ENCODE results near the gene VASH2.
A peak's percentile ranks its signal among the peaks of the same experiment; 100 is the strongest.

The VASH2 gene

GRCh38 chr1:213003256-213003655 lies 52.9 kb downstream of the VASH2 start:
- DNase-seq: no peak
- Histone ChIP-seq H3K27ac (ENCODE audit: low read length, poor library complexity, severe bottlenecking) (no peak overlapping the region), H3K79me1 (replicated peaks; ENCODE audit: low read length, poor library complexity, severe bottlenecking) (peaks cover 3% of the 10 kb centered on the region), H3K4me2 (ENCODE audit: low read length, poor library complexity, severe bottlenecking) (no peak overlapping the region), H3K4ac (ENCODE audit: low read depth in 1 of 2, low read length in 2 of 2) (no peak overlapping the region), H3K27me3 (ENCODE audit: control insufficient read depth in 1 of 2, insufficient read depth in 1 of 2, low read length in 2 of 2) (no peaks in the 10 kb centered on the region), H2BK12ac (ENCODE audit: low read length in 2 of 2) (no peak overlapping the region), H2BK120ac (ENCODE audit: low read depth, low read length) (no peak overlapping the region), H2AFZ (ENCODE audit: low read depth, low read length) (no peak overlapping the region), H3K18ac (ENCODE audit: low read depth in 1 of 2, low read length in 2 of 2) (no peak overlapping the region), H3K36me3 (ENCODE audit: control insufficient read depth in 1 of 2, insufficient read depth in 2 of 2, low read depth in 1 of 2, low read length in 2 of 2) (peaks cover 4 to 84% of the 10 kb centered on the region in 2 experiments), H3K23ac (ENCODE audit: low read length in 2 of 2) (no peak overlapping the region), H3K4me3 (ENCODE audit: insufficient read depth in 1 of 2, low read depth in 1 of 2, low read length in 2 of 2) (no peak overlapping the region), H2BK5ac (ENCODE audit: low read depth, low read length, poor library complexity, severe bottlenecking) (no peak overlapping the region), H2AK5ac (ENCODE audit: low read length, severe bottlenecking) (no peak overlapping the region), H4K8ac (ENCODE audit: low read length) (no peak overlapping the region), H3K9me3 (ENCODE audit: control insufficient read depth, low read length) (no peaks in the 10 kb centered on the region), H4K91ac (ENCODE audit: low read length) (no peak overlapping the region), H3K4me1 (ENCODE audit: control insufficient read depth, insufficient read depth, low read depth, low read length) (no peaks in the 10 kb centered on the region), H3K9ac (ENCODE audit: low read length) (no peak overlapping the region), H3K14ac (ENCODE audit: low read length in 2 of 2) (no peak overlapping the region), H2BK15ac (ENCODE audit: low read depth, poor library complexity, severe bottlenecking) (no peak overlapping the region)
- WGBS: 100% methylated on average over 1 of the region's 3 CpGs

DNA sequence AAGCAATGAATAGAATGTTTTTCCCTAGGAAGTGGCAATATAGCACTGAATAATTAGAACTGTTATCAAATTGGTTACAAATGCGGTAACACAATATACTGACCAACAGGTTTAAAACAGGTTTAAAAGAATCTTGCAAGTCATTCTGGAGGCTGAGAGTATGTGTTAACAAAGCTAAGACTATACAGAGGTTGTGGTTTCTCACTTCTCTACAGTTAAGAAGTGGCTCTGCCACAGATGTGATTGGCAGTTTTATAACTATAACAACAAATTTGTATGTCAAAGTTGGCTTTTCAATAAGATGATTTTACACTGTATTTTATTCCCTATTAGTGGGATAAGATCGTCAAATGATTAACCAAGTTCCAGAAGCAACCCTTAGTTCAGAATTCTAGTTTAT lies 58.2 kb downstream of the VASH2 start:
- Histone ChIP-seq H2BK5ac (ENCODE audit: low read depth, low read length, poor library complexity, severe bottlenecking) (no peak overlapping the region), H3K4me3 (ENCODE audit: insufficient read depth in 1 of 2, low read depth in 1 of 2, low read length in 2 of 2) (no peak overlapping the region), H2BK15ac (ENCODE audit: low read depth, poor library complexity, severe bottlenecking) (no peak overlapping the region), H3K4ac (ENCODE audit: low read depth in 1 of 2, low read length in 2 of 2) (no peak overlapping the region), H2BK120ac (ENCODE audit: low read depth, low read length) (no peak overlapping the region), H2AFZ (ENCODE audit: low read depth, low read length) (no peak overlapping the region), H3K23ac (ENCODE audit: low read length in 2 of 2) (no peak overlapping the region), H3K27me3 (ENCODE audit: control insufficient read depth in 1 of 2, insufficient read depth in 1 of 2, low read length in 2 of 2) (no peaks in the 10 kb centered on the region), H3K36me3 (ENCODE audit: control insufficient read depth in 1 of 2, insufficient read depth in 2 of 2, low read depth in 1 of 2, low read length in 2 of 2) (peaks cover 0 to 79% of the 10 kb centered on the region in 2 experiments), H3K9ac (ENCODE audit: low read length) (no peak overlapping the region), H4K8ac (ENCODE audit: low read length) (no peak overlapping the region), H2BK12ac (ENCODE audit: low read length in 2 of 2) (no peak overlapping the region), H3K4me1 (ENCODE audit: control insufficient read depth, insufficient read depth, low read depth, low read length) (no peaks in the 10 kb centered on the region), H3K79me1 (replicated peaks; ENCODE audit: low read length, poor library complexity, severe bottlenecking) (peaks cover 10% of the 10 kb centered on the region), H3K18ac (ENCODE audit: low read depth in 1 of 2, low read length in 2 of 2) (no peak overlapping the region), H3K27ac (ENCODE audit: low read length, poor library complexity, severe bottlenecking) (no peak overlapping the region), H3K4me2 (ENCODE audit: low read length, poor library complexity, severe bottlenecking) (no peak overlapping the region), H2AK5ac (ENCODE audit: low read length, severe bottlenecking) (no peak overlapping the region), H3K9me3 (ENCODE audit: control insufficient read depth, low read length) (no peaks in the 10 kb centered on the region), H3K14ac (ENCODE audit: low read length in 2 of 2) (no peak overlapping the region), H4K91ac (ENCODE audit: low read length) (no peak overlapping the region)
- no peak for DNase-seq
- WGBS: 100% methylated on average over 1 of the region's 2 CpGs

DNA sequence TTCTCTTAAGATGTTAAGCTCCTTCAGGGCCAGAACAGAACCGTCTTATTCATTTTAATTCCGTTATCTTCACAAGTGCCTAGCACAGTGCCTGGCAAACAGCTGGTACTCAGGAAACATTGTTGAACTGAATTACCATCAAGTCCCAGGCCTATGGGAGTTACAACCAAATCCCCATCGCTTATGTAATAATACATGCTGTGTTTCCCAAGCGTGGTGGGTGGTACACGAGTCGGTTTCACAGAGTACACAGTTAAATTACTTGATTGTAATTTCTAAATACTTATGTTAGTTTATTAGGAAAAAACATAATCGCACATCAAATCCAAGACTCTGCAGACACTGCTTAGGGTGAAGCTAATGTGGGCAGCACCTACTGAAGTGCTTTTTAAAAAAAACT lies 64.3 kb downstream of the VASH2 start:
- no peak overlapping the region for H2BK12ac ChIP-seq (ENCODE audit: low read length in 2 of 2)
- no peak overlapping the region for H2BK120ac ChIP-seq (ENCODE audit: low read depth, low read length)
- H2AK5ac ChIP-seq (ENCODE audit: low read length, severe bottlenecking): no peak overlapping the region
- H2BK5ac ChIP-seq (ENCODE audit: low read depth, low read length, poor library complexity, severe bottlenecking): no peak overlapping the region
- H3K18ac ChIP-seq (ENCODE audit: low read depth in 1 of 2, low read length in 2 of 2): no peak overlapping the region
- H3K27ac ChIP-seq (ENCODE audit: low read length, poor library complexity, severe bottlenecking): no peak overlapping the region
- WGBS: 71% methylated on average over 2 of the region's 7 CpGs
- no peak overlapping the region for H2BK15ac ChIP-seq (ENCODE audit: low read depth, poor library complexity, severe bottlenecking)
- DNase-seq: peak; percentile 47
- H2AFZ ChIP-seq (ENCODE audit: low read depth, low read length): no peak overlapping the region
- no peaks in the 10 kb centered on the region for H3K27me3 ChIP-seq (ENCODE audit: control insufficient read depth in 1 of 2, insufficient read depth in 1 of 2, low read length in 2 of 2)
- no peak overlapping the region for H4K91ac ChIP-seq (ENCODE audit: low read length)
- no peak overlapping the region for H4K8ac ChIP-seq (ENCODE audit: low read length)
- no peak overlapping the region for H3K14ac ChIP-seq (ENCODE audit: low read length in 2 of 2)
- peaks cover 10% of the 10 kb centered on the region for H3K79me1 ChIP-seq (replicated peaks; ENCODE audit: low read length, poor library complexity, severe bottlenecking)
- H3K4me3 ChIP-seq (ENCODE audit: insufficient read depth in 1 of 2, low read depth in 1 of 2, low read length in 2 of 2): peak overlapping the region; percentile 70 to 93
- H3K4me1 ChIP-seq (ENCODE audit: control insufficient read depth, insufficient read depth, low read depth, low read length): no peaks in the 10 kb centered on the region
- no peak overlapping the region for H3K4ac ChIP-seq (ENCODE audit: low read depth in 1 of 2, low read length in 2 of 2)
- peak overlapping the region; percentile 95 for H3K9ac ChIP-seq (ENCODE audit: low read length)
- H3K36me3 ChIP-seq (ENCODE audit: control insufficient read depth in 1 of 2, insufficient read depth in 2 of 2, low read depth in 1 of 2, low read length in 2 of 2): peaks cover 0 to 29% of the 10 kb centered on the region in 2 experiments
- H3K23ac ChIP-seq (ENCODE audit: low read length in 2 of 2): no peak overlapping the region
- peak overlapping the region; percentile 75 for H3K4me2 ChIP-seq (ENCODE audit: low read length, poor library complexity, severe bottlenecking)
- no peaks in the 10 kb centered on the region for H3K9me3 ChIP-seq (ENCODE audit: control insufficient read depth, low read length)

- H3K9ac ChIP-seq (ENCODE audit: low read length): peak within 1 kb of the TSS; percentile 95
- H2BK120ac ChIP-seq (ENCODE audit: low read depth, low read length): peak within 1 kb of the TSS; percentile 69
- H4K8ac ChIP-seq (ENCODE audit: low read length): peak within 1 kb of the TSS; percentile 87
- H3K4me2 ChIP-seq (ENCODE audit: low read length, poor library complexity, severe bottlenecking): peak within 1 kb of the TSS; percentile 75
- peaks cover 8% of the 10 kb centered on the region for H3K79me1 ChIP-seq (replicated peaks; ENCODE audit: low read length, poor library complexity, severe bottlenecking)
- DNase-seq: peak; percentile 98
- peak within 1 kb of the TSS in 1 of 2 experiments; percentile 87 for H3K14ac ChIP-seq (ENCODE audit: low read length in 2 of 2)
- no peaks in the 10 kb centered on the region for H3K27me3 ChIP-seq (ENCODE audit: control insufficient read depth in 1 of 2, insufficient read depth in 1 of 2, low read length in 2 of 2)
- H2BK12ac ChIP-seq (ENCODE audit: low read length in 2 of 2): peak within 1 kb of the TSS in 1 of 2 experiments; percentile 3
- peak within 1 kb of the TSS in 1 of 2 experiments; percentile 76 for H3K4ac ChIP-seq (ENCODE audit: low read depth in 1 of 2, low read length in 2 of 2)
- WGBS: under 1% methylated on average over 60 of the region's 66 CpGs
- H3K9me3 ChIP-seq (ENCODE audit: control insufficient read depth, low read length): no peaks in the 10 kb centered on the region
- H3K23ac ChIP-seq (ENCODE audit: low read length in 2 of 2): peak within 1 kb of the TSS in 1 of 2 experiments; percentile 46
- peaks cover 0 to 29% of the 10 kb centered on the region in 2 experiments for H3K36me3 ChIP-seq (ENCODE audit: control insufficient read depth in 1 of 2, insufficient read depth in 2 of 2, low read depth in 1 of 2, low read length in 2 of 2)
- H3K18ac ChIP-seq (ENCODE audit: low read depth in 1 of 2, low read length in 2 of 2): peak within 1 kb of the TSS; percentile 71 to 88
- H2BK5ac ChIP-seq (ENCODE audit: low read depth, low read length, poor library complexity, severe bottlenecking): peak within 1 kb of the TSS; percentile 11
- no peaks in the 10 kb centered on the region for H3K4me1 ChIP-seq (ENCODE audit: control insufficient read depth, insufficient read depth, low read depth, low read length)
- H3K4me3 ChIP-seq (ENCODE audit: insufficient read depth in 1 of 2, low read depth in 1 of 2, low read length in 2 of 2): peak within 1 kb of the TSS; percentile 70 to 93
- no peak within 1 kb of the TSS for H2AK5ac ChIP-seq (ENCODE audit: low read length, severe bottlenecking)
- peak within 1 kb of the TSS; percentile 89 for H4K91ac ChIP-seq (ENCODE audit: low read length)
- H3K27ac ChIP-seq (ENCODE audit: low read length, poor library complexity, severe bottlenecking): peak within 1 kb of the TSS; percentile 90
- peak within 1 kb of the TSS; percentile 74 for H2BK15ac ChIP-seq (ENCODE audit: low read depth, poor library complexity, severe bottlenecking)
- H2AFZ ChIP-seq (ENCODE audit: low read depth, low read length): peak within 1 kb of the TSS; percentile 59
Measured at GRCh38 chr1:213015099-213016050, 65.0 kb downstream of the VASH2 start, which contains the start of gene ANGEL2. TSS of gene ANGEL2 (minus strand) at chr1:213015867. CDS start at chr1:213015671, 196 bp downstream.

All from mesenchymal stem cell (in vitro differentiated cells and primary cell).